ENCODE data around the gene CACNA2D2.

The CACNA2D2 gene

GRCh38 chr3:50317300-50317699 lies 186.1 kb downstream of the CACNA2D2 start:
- H3K9ac ChIP-seq (ENCODE audit: low read depth in 1 of 2, low read length in 2 of 2), result peak overlapping the region; percentile 60 to 72
- H3K4me3 ChIP-seq (ENCODE audit: low read depth in 1 of 2, low read length in 2 of 2), result peak overlapping the region; percentile 32 to 44
- H3K36me3 ChIP-seq (ENCODE audit: control insufficient read depth in 1 of 2, insufficient read depth in 2 of 2, low read length in 2 of 2), result peaks cover 8 to 19% of the 10 kb centered on the region in 2 donors
- H3K9me3 ChIP-seq (ENCODE audit: control insufficient read depth in 1 of 2, low read length in 2 of 2), result no peaks in the 10 kb centered on the region
- peak overlapping the region; percentile 74 for H3K27ac ChIP-seq (ENCODE audit: low read depth, low read length)
- peaks cover 52 to 53% of the 10 kb centered on the region in 2 donors for H3K4me1 ChIP-seq (ENCODE audit: control insufficient read depth in 1 of 2, insufficient read depth in 2 of 2, low read length in 2 of 2)
- no peaks in the 10 kb centered on the region for H3K27me3 ChIP-seq (ENCODE audit: control insufficient read depth in 1 of 2, insufficient read depth in 2 of 2, low read length in 2 of 2)

- peak overlapping the region; percentile 60 to 72 for H3K9ac ChIP-seq (ENCODE audit: low read depth in 1 of 2, low read length in 2 of 2)
- peak overlapping the region; percentile 32 to 44 for H3K4me3 ChIP-seq (ENCODE audit: low read depth in 1 of 2, low read length in 2 of 2)
- H3K4me1 ChIP-seq (ENCODE audit: control insufficient read depth in 1 of 2, insufficient read depth in 2 of 2, low read length in 2 of 2), result peaks cover 47% of the 10 kb centered on the region in 2 donors
These were observed 186.7 kb downstream of the CACNA2D2 start for GRCh38 chr3:50316657-50317242.

GRCh38 chr3:50314816-50315215 lies 188.6 kb downstream of the CACNA2D2 start:
- no peaks in the 10 kb centered on the region for H3K9me3 ChIP-seq (ENCODE audit: control insufficient read depth in 1 of 2, low read length in 2 of 2)
- H3K27ac ChIP-seq (ENCODE audit: low read depth, low read length), result no peak overlapping the region
- H3K4me3 ChIP-seq (ENCODE audit: low read depth in 1 of 2, low read length in 2 of 2), result no peak overlapping the region
- peaks cover 38% of the 10 kb centered on the region in 2 donors for H3K4me1 ChIP-seq (ENCODE audit: control insufficient read depth in 1 of 2, insufficient read depth in 2 of 2, low read length in 2 of 2)
- no peak overlapping the region for H3K9ac ChIP-seq (ENCODE audit: low read depth in 1 of 2, low read length in 2 of 2)
- no peaks in the 10 kb centered on the region for H3K27me3 ChIP-seq (ENCODE audit: control insufficient read depth in 1 of 2, insufficient read depth in 2 of 2, low read length in 2 of 2)
- H3K36me3 ChIP-seq (ENCODE audit: control insufficient read depth in 1 of 2, insufficient read depth in 2 of 2, low read length in 2 of 2), result peaks cover 8 to 19% of the 10 kb centered on the region in 2 donors

More at GRCh38 chr3:50316657-50317242, 186.7 kb downstream of the CACNA2D2 start:
- peak overlapping the region; percentile 74 for H3K27ac ChIP-seq (ENCODE audit: low read depth, low read length)
- no peaks in the 10 kb centered on the region for H3K27me3 ChIP-seq (ENCODE audit: control insufficient read depth in 1 of 2, insufficient read depth in 2 of 2, low read length in 2 of 2)
- peaks cover 8 to 19% of the 10 kb centered on the region in 2 donors for H3K36me3 ChIP-seq (ENCODE audit: control insufficient read depth in 1 of 2, insufficient read depth in 2 of 2, low read length in 2 of 2)
- H3K9me3 ChIP-seq (ENCODE audit: control insufficient read depth in 1 of 2, low read length in 2 of 2), result no peaks in the 10 kb centered on the region

- H3K4me1 ChIP-seq (ENCODE audit: control insufficient read depth in 1 of 2, insufficient read depth in 2 of 2, low read length in 2 of 2), result peaks cover 33% of the 10 kb centered on the region in 2 donors
- no peak overlapping the region for H3K4me3 ChIP-seq (ENCODE audit: low read depth in 1 of 2, low read length in 2 of 2)
- no peak overlapping the region for H3K27ac ChIP-seq (ENCODE audit: low read depth, low read length)
- H3K27me3 ChIP-seq (ENCODE audit: control insufficient read depth in 1 of 2, insufficient read depth in 2 of 2, low read length in 2 of 2), result no peaks in the 10 kb centered on the region
- H3K9me3 ChIP-seq (ENCODE audit: control insufficient read depth in 1 of 2, low read length in 2 of 2), result no peaks in the 10 kb centered on the region
- H3K36me3 ChIP-seq (ENCODE audit: control insufficient read depth in 1 of 2, insufficient read depth in 2 of 2, low read length in 2 of 2), result peaks cover 8 to 16% of the 10 kb centered on the region in 2 donors
- H3K9ac ChIP-seq (ENCODE audit: low read depth in 1 of 2, low read length in 2 of 2), result peak overlapping the region in 1 of 2 donors; percentile 13
These were observed 189.1 kb downstream of the CACNA2D2 start for GRCh38 chr3:50314342-50314741.

All from duodenal mucosa (tissue), 2 donors.